GM21526 (cell line): ENCODE results near the gene AP5B1.

Source experiments
- ATAC-seq: cut with Tn5 transposase; IDR thresholded peaks from one replicate; pipeline ENCODE4 v1.9.1; 2021; ENCODE audit warnings: moderate library complexity; ENCODE audit not compliant: unreplicated experiment, low FRiP score

AP5B1 gene, protein sequence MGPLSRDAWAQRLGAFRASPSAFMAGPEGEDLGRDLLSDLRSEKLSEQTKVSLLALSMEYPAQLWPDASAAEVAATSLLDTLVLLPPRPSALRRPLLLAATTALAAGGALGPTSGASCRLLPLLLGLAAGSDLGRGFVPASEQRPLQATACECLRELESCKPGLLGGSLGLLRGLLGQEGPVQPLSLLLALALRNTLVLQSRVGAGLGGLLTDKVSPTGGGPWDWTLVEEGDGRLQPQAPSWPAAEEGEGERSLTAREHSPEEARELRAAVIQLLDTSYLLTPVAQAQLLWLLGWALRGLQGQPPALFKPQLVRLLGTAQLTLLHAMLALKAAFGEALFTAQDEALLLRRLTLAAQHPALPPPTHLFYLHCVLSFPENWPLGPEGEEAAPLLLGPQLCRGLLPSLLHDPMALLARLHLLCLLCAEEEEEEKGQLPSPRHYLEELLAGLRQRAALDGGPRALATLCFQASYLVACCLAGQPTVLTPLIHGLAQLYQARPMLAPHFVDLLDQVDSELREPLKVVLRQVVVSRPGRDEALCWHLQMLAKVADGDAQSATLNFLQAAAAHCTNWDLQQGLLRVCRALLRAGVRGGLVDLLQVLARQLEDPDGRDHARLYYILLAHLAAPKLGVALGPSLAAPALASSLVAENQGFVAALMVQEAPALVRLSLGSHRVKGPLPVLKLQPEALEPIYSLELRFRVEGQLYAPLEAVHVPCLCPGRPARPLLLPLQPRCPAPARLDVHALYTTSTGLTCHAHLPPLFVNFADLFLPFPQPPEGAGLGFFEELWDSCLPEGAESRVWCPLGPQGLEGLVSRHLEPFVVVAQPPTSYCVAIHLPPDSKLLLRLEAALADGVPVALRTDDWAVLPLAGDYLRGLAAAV

DNA sequence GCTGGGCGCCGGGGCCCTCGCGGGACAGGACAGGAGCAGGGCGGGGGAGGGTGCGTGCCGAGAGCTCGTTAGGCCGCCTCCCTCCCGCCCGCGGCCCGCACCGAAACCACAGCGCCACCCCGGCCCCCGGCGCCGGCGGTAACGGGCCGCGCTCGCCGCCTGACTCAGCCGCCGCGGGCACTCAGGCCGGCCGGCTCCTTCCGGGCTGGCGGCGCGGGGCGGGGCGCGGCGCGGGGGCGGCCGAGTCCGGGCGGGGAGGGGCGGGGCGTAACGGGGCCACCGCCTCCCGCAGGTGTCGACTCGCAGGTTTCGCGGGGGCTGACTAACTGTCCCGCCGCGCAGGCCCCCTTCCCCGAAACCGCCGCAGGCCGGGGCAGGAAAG, at the start of gene AP5B1:
AP5B1 (minus strand) TSS at position 207 of the 382 bp plus-strand sequence. CDS start 385 bp downstream, outside the sequence.
- ATAC-seq = peak; percentile 38

DNA sequence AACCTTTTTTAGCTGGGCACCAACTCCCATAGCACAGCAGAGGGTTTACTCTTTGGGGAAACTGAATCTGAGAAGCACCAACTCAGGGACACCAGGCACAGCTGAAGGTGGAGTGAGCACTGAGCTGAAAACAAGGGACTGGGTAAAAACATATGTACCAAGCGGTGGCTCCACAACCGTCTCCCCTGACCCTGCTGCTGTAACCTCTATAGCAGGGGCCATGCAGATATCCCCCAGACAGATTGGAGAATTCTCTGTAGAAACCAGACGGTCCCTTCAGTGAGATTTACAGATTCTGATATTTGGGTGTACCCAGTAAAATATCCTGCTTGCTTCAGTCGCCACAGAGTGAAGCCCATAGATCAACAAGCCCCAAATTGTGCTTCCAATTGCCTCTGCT, 48.7 kb upstream of the AP5B1 start:
- no peak for ATAC-seq

DNA sequence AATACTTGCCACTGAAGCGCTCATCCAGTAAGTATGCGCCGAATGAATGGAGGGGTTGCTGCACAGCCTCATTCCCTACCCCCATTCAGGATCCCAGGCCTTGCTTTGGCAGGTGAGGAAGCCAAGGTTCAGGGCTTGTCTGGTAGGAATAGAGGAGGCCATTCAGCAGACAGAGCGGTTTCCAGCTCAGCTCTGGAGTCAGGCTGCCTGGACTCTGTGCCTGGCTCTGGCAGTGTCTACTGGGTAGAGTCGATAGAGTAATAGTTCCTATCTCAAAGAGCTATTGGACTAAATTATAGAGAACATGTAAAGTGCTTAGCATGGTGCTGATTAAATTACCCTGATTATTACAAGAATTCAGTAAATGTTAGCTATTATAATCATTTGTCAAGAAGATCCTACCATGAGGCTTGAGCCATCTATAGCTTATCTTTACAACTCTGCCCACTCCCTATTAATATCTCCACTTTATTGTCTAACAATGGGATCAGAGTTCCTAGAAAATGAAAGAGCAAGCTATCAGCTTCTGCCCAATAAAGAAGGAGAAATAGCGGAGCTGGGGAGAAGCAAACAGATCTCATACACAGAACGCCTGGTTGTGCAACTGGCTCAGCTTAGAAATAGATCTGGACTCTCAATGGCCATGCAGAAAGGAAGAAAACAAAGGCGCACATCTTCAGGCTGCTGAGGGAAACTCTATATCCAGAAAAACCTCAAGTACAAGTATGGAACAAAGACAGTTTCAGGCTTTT, 46.4 kb upstream of the AP5B1 start:
- no peak for ATAC-seq

DNA sequence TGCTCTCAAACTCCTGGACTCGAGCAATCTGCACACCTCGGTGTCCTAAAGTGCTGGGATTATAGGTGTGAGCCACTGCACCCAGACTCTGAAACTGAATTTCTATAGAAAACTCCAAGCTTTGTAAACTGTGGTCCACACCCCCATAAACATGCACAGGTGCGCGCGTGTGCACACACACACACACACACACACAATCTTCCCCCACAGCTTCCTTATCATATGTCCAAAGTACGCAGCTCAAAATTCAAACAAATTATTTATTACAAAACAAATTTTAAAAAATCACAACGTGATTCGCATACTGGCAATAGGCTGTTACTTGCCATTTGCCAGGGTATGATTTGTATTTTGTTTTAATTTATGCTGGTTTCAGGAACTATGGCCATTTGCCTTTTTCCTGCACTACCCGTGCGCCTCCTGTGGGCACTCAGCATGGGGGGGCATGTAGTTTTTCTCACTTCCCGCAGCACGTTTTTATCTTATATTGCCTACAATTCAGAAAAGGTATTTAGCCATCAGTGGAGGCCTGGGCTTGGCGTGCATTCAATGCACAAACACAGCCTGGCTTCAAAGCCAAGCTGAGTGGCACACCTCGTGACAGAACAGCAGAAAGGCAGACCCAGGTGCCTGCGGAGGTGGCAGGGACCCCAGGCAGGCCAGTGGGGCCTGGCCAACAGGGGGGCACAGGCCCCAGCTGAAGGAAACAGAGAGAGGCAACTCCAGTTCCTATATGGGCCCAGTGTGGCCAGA, 42.2 kb upstream of the AP5B1 start:
- ATAC-seq = no peak

DNA sequence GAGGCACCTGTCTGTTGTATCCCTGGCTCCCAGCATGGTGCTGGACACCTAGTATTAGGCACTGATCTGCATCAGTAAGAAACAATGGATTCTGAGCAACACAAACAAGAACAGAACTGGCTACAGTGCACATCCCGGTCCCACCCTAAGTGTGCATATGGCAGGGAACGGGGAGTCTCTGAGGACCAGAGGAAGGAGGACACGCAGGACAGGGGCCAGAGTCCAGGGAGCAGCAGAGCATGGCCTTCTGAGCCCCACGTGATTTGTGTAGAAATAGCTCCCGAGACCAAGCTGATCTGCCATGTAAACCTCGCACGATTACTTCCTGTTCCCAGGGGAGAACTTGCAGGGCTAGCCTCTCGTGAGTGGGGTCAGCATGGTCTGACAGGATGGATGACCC, 40.3 kb upstream of the AP5B1 start:
- no peak for ATAC-seq

DNA sequence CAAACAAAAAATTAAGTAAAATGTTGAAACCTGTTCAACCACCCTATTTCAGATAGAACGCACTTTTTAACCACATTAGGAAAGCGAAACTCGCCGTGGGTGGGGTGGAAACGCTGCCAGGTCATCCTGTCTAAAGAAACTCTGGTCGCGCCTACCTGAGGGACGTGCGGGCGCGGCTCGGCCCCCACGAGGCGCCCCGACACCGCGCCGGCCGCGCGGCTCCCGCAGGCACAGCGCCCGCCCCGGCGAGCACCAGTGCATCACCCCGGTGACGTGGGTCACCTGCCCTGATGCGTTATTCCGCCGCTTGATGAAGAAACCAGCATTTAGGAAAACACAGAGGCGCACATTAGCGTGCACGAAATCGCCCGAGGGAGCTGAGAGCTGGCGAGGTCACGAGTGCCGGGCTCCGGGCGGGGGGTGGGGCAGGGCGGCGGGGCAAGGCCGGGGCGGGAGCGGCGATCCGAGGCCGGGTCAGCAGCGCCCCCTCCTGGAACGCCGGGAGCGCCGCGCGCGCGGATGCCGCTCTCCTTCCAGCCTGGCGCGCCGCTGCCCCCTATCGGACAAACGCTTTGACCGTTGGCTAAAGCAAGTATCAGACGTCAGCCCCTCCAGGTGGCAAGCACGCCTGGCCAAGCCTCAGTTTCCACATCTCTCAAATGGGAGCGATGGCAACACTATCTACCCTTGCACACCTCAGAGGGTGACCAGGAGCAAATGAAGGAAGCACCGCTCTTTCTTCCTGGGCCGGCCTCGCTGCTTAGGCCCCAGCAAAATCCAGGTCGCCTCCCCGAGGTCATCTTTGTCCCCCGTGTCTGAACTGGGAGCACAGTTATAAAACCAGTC, 37.3 kb upstream of the AP5B1 start:
- peak; percentile 63 for ATAC-seq

DNA sequence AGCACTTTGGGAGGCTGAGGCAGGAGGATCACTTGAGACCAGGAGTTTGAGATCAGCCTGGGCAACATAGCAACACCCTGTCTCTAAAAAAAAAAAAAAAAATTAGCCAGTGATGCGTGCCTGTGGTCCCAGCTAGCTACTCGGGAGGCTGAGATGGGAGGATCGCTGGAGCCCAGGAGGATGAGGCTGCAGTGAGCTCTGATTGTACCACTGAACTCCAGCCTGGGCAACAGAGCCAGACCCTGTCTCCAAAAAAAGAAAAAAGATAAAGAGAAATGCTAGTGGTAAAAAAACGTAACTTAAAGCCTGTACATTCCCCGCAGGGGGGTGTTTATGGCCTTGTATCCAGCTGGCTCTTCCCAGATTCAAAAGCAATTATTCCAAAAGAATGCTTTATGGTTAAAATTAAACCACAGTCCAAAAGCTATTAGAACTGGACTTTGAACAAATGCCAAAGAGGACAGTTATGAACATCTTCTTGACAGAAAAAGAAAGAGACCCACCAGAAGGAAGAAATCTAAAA, 36.6 kb upstream of the AP5B1 start:
- no peak for ATAC-seq

DNA sequence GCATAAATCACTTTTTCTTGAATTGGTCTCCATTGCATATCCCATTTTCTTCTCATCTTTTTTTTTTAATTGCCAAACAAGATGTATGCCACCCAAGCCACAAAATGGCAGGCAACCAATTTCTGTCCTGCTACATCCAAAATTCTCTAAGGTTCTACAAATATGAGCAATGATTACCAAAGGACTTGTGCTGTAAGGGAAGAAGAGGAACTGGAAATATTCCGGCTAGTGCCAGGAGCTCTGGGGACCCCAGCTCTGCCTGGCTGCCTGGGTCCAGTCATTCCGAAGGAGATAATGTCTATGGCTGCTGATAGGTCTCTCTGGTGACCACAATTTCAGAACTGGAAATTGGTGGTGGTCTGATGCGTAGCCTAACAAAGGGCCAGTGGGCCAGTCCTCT, 35.9 kb upstream of the AP5B1 start:
- no peak for ATAC-seq

DNA sequence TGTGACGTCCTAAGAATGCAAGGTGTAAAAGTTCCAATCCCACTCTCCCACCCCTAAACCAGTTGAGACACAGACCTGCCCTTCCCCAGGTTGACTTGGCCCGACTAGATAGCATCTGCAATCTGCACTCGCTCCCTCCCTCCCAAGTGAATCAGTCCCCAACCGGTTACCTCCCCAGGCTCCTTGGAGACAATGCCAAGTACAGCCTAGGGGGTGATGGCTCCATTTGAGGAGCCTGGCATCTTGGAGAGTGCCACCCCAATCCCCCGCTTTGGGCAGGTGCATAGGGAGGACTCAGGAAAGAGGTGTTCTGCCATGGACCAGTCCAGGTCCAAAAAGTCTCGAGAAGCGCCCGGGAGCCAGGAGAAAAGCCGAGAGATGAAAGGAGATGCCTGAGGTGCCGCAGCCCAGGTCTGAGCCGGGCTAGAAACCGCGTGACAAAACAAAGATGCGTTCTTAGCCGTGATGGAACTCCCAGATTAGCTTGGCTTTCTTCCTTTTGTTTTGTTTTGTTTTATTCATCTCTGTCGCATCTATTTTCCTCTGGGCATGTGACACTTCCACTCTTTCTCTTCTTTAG, 34.3 kb upstream of the AP5B1 start:
- no peak for ATAC-seq

DNA sequence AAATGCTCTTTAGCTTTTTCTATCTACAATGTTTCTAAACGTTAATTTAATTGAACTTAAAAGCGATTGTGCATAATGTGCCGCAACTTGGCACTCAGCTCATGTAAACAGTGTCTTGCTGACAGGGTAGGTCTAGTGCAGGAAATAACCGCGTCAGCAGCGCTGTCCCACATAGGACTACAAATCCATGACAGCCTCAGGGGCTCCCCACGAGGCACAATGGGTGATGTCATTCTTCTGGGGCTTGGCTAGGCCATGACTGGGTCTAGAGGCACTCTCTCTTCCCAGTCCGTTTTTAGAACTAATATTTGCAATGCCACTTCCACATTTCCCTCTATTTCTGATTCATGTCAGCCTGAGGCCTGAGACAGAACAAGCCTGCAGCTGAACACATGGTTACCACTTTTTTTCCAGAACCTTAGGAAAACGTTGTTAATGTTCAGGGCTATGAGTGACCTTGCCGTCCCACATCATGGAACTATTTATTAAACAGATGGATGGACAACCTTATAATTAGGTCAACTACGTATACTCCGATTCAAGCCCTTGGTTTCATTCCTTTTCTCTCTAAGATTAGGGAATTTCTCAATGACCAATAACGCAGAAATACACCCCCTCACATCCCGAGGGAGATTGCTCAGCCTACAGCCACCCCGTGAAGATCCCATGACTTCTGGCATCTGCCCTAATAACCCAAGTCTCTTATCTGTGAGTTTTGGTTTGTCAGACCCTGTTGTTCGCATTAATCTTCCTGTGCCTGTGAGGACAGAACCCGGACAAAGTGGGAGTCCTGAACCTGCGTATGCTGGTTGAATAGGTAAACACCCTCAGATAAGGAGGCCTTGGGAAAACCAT, 33.6 kb upstream of the AP5B1 start:
- ATAC-seq = no peak

DNA sequence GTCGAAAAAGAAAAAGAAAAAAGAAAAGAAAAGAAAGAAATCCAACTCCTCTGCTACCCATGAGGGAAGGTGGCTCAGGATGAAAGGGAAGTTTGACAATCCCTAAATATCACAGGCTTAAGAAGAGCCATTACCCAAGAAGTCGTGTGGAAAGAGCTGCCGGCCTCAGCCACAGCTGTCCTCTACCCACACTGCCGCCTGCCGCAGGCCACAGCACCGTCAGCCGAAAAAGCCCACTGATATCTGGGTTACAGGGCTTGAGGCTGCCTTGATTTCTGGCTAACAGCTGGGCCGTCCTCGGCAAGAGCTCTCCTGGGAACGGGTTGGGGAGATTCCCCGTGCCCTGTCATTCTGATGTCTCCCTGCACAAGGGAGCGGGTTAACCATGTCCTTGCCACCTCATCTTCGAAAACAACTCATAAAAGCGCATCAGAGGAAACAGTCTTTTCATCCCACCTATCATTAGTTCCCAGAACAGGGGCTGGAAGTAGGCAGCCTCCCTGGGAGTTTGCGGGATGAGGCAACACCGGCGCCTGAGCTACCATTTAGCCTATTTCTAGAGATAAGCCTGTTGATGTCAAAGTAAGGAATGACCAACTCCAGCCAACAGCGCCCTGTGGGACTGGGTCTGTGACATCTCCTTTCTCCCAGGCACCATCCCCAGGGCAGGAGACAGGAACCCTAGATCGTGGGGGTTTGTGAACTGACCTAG, 31.1 kb upstream of the AP5B1 start:
- no peak for ATAC-seq

DNA sequence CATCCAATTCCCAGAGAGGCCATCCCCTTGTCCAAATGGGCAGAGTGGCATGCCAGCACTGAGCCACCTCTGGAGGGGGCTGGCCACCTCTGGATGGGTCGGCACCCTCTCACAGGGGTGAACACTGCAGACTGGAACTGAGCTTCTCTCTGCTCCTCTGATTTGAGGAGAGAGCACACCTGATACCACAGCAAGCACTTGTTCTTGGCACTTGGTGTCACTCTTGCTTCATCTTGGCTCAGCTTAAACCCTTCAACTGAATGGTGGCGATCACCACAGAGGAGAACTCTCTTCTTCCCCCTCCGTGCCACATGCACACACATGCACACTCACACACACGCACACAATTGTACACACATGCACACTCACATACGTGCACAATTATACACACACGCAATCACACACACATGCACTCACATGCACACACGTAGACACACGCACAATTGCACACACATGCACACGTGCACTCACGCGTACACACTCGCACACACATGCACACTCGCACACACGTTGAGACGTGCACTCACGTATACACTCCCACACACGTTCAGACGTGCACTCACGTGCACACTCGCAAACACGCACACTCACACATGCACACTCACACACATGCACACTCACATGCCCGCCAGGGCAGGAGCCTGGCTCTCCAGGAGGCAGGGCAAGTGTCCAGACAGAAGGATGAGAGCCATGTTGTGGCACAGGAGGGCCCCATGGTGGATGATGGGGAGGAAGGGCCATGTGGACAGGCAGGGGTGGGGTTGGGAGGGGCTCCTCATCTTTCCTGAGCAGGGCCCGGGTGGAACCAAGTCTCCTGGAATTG, 29.5 kb upstream of the AP5B1 start:
- ATAC-seq = no peak

DNA sequence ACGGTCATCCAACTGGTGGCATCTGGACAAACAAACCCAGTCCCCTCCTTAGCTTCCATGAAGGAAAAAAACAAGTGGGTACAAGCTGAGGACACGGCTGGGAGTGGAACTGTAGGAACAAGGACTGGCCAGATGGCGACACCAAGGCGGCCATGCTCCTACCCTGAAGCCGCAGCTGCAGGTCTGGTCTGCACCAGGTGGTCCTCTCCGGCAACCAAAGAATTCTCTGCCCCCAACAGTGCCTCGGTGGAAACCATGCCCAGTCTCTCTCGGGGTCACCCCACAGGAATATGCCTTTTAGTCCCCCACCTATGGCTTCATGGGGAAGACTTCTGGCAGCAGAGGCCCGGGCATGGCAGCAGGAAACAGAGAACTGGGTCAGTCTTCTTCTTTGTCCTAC, 28.7 kb upstream of the AP5B1 start:
- no peak for ATAC-seq

DNA sequence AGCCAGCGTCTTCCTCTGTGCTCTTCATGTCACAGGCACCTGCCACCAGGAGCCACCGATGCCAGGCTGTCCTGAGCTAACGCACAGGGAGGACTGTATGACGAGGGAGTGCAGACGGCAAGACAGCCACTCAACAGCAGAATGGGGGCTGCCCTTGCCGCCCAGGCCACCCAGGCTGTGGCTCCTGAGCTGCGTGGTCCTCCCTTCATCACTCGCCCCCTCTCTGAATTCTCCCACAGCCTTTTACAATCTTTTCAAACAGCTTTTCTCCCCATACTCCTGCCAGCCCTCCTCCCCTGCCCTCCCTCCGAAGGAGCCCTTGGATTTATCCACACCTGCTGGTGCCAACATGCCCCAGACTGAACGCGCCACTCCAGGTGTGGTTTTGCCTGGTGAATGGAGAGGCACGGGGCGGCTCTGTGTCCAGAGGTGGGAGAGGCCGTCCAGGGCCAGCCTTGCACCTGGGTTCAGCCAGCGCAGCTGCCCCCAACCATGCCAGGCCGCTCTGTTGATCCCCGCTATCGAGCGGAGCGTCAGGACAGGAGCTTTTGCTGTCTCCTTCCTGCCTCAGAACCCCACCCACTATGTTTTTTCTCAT, 28.1 kb upstream of the AP5B1 start:
- no peak for ATAC-seq

DNA sequence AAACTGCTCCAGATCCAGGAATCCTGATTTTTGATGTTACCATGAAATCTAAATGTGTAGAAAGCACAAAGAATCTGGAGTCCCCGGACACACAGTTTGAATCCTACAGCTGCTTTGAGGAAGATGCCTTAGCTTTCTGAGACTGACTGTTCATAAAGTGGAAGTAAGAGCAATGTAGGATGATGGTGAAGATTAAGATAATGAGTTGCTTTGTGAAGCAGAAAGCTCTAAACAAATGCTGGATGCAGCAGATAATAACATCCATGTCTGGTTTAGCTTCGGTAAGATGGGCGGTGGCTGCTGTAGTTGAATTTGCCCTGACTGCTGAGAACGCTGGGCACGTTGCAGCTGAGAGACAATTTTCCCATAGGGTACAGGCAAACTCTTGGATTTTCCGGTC, 26.2 kb upstream of the AP5B1 start:
- no peak for ATAC-seq
